COR-L47 (cell line): Measurements from ENCODE around the gene ALDH1L2.

Experiments used
- DNase-seq: peaks from one replicate; lab custom pipeline; 2025; lab: John Stamatoyannopoulos, UW

Gene ALDH1L2

DNA sequence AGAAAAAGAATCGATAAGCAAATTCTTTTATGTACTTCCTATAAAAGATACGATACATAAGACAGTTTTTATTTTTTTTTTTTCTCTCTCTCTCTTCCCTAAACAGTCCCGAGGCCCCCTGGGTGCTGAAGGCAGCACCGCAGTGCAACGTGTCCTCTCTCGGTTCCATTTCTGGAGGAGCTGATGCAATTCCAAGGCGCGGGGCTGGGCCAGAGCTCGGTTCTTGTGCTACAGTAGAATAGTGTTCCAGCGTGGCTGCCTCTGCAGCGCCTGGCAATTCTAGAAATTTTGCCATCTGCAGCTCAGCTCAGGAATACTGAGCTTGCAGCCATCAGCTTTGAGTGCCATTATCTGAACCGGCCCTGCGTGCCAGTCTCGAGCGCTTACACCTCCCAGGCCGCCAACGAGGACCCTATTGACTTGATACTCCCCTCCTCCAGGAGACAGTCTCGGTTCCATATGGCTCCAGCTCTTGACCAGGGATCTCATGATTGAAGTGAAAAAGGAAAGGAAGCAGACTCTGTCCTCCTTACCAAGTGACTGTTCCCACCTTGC is 630 bp downstream of the ALDH1L2 start:
- DNase-seq = no peak

DNA sequence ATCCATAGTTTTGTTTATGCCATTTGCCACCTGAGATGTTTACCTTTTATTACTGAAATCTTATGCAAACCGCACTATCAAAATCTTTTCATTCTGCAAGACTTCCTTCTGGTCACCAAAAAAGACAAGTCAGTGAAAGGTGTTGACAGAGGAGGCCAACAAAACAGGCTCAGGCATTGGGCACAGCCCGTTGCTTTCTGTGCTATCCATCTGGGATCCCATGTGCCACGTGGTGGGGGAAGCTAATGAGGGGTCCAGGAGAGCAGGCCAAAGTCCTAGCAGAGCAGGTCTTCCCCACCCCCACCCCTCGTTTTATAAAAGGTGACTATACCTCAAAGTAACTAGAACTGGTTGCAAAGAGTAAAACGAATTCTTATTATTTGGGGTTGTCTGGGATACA is 1.2 kb downstream of the ALDH1L2 start:
- DNase-seq = no peak

DNA sequence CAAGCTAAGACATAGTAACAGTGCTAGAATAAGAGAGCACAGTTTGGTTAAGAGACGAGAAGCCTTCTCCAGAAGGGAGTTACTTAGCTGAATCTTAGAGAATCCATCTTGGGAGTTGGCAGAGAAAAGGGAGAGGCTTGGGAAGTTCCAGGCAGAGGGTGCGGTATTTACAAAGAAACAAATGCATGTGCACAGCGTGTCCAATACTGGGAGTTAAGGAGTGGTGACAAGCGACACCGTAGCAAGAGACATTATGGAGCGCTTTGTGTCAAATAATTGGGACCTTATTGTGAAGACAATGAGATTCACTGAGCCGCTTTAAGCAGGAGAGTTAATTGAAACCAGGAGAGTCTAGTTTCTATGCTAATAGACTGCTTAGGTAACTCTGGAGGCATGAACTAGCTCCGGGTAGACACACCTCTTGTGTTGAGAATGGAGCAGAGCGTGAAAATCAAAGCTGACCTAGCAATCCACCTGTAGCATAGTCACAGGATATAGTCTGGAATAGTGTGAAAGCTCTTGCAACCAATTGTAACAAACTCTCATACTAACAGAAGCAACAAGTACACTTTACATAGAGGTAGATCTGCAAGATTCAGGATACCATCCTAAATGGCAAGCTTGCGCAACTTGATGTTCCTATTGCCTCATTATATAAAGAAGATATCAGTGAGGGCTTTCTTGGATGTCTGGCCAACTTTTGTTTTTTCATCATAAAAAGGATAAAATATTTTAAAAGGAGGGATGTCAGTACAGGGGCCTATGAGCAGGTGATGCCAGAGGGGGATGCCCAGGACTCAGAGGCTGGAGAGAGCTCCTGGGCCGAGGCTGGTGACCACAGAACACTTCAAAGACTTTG is 5.3 kb downstream of the ALDH1L2 start:
- DNase-seq = no peak

DNA sequence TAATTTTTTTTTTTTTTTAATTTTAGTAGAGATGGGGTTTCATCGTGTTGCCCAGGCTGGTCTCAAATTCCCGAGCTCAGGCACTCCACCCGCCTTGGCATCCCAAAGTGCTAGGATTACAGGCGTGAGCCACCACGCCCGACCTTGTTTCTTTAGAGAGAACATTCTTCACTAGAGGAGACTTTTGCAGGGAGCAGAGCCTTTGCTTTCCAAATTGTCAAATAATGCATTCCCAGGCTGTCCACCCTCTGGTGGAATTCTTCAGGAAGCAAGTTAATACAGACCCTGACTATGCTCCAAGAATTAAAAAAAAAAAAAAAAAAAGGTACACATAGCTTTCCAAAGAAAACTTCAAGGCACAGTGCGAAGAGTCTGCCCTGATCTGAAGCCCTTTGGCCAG is 6.8 kb downstream of the ALDH1L2 start:
- no peak for DNase-seq

DNA sequence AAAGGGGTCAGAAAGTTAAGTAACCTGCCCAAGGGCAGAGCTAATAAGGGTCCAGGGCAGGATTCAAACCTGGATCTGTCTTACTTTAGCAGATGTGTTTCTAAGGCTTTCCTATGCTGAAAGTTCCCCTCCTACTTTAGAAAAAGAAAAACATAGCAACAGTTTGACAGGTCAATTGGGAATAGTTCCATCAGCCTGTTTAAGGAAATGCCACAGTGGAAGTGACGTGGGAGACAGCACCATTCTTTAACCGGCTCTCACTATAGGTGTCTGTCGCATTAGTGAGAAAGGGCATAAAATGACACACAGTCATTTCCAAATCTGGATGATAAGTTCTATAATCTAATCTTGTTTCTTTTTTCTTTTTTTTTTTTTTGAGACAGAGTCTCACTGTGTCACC is 7.3 kb downstream of the ALDH1L2 start:
- DNase-seq = no peak

DNA sequence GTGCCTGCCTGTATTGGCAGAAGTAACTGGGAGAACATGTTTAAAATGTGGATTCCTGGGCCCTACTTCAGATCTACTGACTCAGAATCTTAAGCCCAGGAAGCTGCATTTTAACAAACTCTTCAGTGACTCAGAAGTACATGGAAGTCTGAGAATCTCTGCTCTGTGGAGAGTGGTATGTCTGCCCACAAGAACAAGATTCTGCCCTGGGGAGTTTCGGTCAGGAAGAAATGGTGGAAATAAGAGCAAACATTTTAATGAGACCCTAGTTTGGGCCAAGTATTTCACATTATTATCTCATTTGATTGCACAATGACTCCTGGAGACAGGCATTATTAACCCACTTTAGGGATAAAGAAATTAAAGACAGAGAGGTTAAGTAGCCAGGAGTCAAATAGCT is 8.2 kb downstream of the ALDH1L2 start:
- no peak for DNase-seq

DNA sequence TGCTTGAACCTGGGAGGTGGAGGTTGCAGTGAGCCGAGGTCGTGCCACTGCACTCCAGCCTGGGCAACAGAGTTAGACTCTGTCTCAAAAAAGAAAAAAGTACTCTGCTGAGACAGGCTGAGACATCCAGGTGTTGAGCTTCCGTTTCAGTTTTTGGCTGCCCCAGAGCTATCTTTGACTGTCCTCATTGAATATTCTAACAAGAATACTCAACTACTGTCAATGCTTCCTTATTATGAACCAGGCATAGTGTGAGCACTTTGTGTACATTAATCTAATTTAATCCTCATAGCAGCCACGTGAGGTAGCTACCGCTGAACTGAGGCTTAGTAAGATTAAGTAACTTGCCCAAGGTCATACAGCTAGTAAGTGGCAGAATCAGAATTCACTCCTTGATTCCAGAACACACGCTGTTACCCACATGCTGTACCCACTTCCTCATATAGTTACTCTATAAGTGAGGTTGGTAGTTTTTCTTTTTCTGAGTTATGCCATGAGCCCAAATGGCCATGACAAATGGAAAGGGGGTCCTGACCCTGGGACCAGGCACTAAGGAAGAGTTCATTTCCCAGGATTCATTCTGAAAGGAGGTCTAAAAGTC is 11.3 kb downstream of the ALDH1L2 start:
- DNase-seq = no peak

DNA sequence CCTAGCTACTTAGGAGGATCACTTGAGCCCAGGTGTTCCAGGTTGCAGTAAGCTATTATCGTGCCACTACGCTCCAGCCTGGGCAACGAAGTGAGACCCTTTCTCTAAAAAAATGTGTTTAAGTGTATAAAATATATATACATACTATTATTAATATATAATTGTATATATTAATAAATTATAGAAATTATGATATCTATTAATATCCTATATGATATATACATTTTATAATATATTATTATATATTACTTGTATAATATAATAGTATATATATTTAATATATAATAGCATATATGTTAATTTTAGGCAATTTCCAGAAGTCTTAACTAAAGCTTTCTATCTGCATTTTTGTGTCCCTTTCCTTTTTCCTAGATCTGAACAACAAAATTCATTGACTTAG is 12.3 kb downstream of the ALDH1L2 start:
- no peak for DNase-seq

DNA sequence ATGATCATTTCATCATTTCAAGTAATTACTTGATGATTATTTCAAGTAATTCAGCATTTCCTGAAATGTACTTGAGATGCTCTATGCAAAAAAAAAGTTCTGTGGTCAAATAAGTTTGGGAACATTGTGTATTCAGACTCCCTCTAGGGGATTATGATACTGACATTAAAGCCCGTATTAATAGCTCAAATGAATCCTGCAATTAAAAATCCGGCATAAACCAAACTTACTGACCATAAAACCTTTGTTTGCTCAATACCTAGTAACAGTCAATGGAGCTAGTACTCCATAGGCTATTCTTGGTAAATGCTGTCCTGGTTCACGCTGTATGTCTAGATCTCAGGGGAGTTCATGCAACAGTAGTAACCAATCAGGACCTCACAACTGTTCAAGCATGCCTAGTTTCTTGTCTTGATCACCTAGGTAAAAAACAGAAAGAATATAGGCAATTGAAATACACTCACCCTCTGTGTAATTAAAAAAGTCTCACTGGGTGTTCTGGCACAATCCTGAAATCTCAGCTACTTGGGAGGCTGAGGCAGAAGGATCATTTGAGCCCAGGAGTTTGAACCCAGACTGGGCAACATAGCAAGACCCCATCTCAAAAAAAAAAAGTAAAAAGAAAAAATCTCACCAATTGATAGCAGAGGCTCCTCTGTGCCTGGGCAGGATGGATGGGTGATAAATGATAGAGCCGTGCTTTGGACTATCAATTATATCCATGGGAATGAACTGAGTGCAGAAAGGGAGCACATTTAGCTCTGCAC is 14.1 kb downstream of the ALDH1L2 start:
- no peak for DNase-seq

DNA sequence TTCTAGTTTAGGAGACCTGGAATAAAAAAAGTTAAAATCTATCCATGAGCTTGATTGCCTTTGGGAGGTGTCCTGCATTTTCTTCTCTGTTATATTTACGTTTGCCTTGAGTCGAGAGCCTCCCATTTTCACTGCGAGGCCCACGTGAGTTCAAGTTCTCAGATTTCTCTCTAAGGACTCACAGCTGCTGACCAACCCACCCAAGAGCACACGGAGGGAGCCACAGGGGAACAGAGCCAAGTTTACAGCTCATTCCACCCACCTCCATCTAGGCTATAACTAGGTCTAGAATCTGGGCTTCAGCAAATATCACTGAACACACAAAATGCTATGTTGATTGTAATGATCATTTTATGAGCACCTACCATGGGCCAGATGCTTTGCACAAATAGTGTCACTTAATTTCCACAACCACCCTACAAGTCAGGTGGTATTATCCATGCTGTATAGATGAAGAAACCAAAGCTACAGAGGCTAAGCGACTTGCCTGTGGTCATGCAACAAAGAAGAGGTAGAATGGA is 16.7 kb downstream of the ALDH1L2 start:
- no peak for DNase-seq

DNA sequence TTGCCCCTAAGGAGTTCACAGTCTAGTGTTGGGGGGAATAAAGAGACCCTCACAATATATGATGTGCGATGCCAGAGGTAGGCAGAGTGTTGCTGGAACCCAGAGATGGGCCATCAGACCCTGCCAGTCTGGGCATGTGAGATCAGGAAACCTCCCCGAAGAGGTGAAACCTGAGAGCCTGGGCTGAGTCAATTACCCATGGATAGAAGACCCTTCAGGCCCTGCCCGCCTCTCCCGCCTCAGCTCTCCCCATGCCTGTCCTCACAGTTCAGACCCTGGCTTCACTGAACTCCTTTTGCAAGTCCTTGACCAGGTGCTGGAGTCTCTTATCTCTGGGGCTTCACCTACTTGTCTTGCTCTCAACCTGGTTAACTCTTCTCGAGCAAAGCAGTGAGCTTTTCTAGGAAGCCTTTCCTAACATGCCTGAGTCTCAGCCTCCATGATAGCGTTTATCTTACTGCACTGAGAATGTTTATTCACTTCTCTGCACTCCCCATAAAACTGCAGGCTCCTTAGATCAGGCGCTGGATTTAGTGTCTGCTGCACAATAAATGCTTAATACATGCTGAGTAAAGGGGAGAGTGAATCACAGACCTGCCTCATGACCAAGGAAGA is 19.6 kb downstream of the ALDH1L2 start:
- no peak for DNase-seq

DNA sequence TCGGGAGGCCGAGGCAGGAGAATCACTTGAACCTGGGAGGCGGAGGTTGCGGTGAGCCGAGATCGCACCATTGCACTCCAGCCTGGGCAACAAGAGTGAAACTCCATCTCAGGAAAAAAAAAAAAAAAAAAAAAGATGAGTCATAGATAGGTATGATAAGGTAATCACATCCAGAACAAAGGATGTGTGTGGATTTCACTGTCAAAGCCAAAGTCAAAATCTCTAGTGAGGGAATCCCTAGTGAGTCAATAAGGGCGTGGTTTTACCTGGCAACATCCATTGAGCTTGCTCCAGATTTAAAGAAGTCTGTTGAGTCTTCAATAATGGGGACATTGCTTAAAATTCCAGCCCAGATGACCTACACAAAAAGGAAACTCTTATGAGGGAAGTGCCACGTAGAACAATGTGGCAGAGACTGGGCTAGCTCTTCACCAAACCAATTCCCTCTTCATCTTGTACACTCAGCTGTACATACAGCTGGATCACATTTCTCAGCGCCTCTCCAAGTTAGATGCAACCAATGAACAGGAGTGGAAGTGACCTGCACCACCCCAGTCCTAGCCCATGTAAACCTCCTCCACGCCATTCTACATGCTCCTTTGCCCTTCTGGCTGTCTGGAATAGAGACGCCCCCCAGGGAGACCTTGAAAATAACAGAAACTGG is 23.4 kb downstream of the ALDH1L2 start:
- DNase-seq = no peak

DNA sequence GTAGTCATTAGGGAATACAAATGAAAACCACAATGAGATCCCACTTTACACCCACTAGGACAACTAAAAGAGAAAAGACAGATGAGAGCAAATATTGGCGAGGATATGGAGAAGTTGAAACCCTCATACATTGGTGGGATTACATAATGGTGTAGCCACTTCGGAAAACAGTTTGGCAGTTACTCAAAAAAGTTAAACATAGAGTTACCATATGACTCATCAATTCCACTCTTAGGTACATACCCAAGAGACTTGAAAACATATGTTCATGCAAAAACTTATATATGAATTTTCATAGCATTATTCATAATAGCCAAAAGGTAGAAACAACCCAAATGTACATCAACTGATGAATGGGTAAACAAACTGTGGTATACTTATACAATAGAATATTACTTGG is 27.1 kb downstream of the ALDH1L2 start:
- DNase-seq = no peak

DNA sequence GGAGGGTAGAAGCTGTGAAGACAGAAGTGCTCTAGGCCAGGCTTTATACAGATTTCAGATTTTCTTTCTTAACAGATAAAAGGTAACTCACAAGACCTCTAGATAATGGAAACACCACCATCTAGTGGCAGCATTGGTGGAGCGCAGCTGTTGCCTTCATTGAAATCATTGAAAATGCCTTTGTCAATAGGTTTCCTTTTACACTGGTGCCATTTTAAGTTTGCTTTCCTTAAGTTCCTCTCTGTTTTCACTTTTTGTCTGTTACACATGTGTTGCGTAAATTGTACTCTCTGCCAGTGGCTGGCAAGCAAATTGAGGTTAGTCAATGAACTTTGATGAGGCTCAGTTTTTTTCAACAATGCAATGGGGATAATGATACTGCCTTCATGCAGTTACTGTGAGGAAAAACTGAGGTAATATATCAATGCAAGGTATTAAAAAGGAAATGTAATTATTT is 31.1 kb downstream of the ALDH1L2 start:
- peak; percentile 67 for DNase-seq

DNA sequence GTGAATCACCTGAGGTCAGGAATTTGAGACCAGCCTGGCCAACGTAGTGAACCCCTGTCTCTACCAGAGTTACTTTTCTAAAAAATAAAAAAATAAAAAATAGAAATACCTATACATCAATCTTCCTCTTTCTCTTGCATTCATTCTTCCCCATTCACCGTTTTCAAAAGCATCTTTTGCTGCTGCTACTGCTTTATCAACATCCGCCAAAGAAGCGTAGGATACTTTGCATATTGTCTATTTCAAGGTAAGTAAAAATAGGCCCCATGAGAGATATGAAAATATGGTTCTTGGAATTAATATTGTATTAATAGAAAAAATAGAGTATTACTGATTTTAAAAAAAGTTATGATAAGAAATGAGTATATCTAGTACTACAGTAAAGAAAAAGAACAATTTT is 32.3 kb downstream of the ALDH1L2 start:
- no peak for DNase-seq

DNA sequence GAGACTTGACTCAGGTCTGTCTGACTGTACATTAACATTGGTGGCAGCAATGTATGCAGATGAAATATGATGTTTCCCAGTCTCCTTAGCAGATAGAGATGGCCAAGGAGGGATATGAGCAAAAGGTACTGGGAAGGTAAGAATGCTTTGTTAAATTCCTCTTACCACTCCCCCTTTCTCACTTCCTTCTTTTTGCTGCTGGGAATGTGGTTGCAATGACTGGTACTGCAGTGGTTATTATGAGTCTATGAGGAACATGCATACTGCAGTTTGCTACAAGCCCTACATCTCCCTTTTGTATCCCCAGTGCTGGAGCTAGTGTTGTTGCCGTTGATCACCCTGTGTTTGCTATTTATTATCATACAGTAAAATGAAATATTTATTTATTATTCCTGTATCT is 35.9 kb downstream of the ALDH1L2 start:
- DNase-seq = no peak

DNA sequence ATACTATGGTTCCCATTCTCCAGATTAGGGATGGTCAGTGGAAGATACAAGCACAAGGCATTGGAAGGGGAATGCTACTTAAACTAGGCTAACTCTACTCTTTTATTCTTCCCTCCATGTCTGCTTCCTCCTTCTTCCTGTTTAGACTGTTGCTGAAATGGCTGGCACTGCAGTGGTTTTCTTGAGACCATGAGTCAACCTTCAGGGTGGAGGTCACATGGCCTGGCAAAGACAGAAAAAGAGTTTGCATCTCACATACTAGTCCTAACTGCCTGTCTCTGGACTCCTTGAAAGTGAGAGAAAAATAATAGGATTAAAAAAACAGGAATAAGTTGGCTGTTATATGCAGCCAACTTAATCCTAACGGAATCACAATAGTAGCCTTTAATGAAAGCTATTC is 37.0 kb downstream of the ALDH1L2 start:
- no peak for DNase-seq

DNA sequence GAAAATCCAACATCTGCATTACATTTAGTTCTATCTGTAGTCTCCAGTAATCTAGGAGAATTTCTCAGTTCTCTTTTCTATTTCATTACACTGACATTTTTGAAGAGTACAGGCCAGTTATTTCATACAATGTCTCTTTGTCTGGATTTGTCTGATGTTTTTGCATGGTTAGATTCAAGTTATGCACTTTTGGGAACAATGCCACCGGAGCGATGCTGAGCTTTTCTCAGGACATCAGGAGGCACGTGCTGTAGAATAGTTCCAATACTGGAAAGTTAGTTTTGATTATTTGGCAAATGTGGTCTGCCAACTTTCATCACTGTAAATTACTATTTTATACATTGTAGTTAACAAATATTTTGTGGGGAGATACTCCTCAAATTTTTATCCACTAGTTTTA is 43.1 kb downstream of the ALDH1L2 start:
- no peak for DNase-seq

DNA sequence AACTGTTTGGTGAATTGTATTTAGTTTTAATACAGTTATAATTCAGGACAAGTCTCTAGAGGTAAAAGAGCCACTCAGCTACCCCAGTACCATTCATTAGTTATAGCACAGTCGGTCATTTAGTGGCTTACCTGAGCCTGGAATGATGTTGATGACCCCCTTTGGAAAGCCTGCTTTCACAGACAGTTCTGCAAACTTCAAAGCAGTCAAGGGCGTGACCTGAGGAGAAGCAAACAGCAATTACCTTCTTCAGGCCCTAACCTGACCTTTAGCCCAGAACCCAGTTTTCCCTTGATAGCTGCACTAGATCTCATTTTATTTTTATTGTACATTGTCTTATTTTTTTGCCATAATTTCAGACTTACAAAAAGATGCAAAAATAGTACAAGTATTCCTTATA is 43.8 kb downstream of the ALDH1L2 start:
- DNase-seq = no peak

DNA sequence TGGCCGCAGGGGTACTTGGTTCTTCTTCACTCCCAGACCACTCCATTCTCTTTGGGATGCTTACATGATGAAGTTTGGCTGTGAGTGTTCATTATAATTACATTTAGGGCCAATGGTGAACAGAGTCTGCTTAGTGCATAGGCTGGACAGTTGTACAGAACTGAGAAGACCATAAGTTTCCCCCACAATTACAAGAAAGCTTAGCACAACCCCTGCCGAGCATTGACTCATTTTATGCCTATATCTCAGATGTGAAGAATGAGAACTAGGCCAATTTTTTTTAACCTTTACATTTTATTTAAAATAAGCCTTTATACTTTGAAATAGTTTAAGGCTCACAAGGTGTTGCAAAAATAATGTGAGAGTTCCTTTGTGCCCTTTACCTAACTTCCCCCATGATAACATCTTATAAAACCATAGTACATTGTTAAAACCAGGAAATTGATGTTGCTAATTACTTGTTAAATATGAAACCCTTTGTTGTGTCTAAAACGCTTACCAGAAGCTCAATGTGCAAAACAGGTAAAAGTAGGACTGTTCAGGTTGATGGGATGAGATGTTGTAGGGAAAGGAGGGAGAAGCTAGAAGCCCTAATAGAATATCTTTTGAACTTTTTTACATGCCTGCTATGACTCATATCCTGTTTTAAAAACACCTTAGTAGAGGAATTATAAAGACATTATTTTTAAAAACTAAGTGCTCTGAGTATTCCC is 47.2 kb downstream of the ALDH1L2 start:
- DNase-seq = no peak

DNA sequence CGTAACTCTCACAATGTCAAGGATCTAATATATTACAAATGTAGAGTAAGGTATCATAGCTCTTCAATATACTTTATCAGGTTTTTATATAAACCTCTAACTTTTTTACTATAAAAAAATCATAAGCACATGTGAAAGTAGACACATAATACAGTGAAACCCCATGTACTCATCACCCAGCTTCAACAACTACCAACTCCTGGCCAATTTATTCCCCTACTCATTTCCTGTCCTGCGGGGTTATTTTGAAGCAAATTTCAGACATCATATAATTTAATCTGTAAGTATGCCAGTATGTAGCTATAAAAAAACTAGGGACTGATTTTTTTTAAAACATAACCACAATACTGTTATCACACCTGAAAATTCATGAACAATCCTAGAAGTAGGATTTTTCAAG is 50.4 kb downstream of the ALDH1L2 start:
- no peak for DNase-seq
